T-helper 2 cell treated with Interferon-gamma antibody and Interleukin-4, amounts not matched to agents 100 ng/mL and 5 ng/mL, for 36 hours (primary cell): Measurements from ENCODE around the gene KCNN1. TPM values are rescaled to one million over a fixed set of nuclear protein-coding genes. Genes with fewer than 3 reads are reported as not detected.
"Not testable (repeated sequence)": the region's sequence is repeated elsewhere in the genome, so short reads cannot be mapped to it uniquely, and the experiment has no call there.

Experiments used
- intact Hi-C: fragments of 100-400 bp; cut with micrococcal nuclease; formaldehyde crosslinking; loops from one replicate; pipeline ENCODE4 v1.15.1; 2023
- total RNA-seq: library from RNA; stranded (reverse); gene quantifications from 2 replicates; pipeline ENCODE4 v1.2.3, GENCODE V29; 2022

KCNN1 gene
- 0.05 TPM in 1 of 2 replicates, not detected in the other for total RNA-seq

GRCh38 chr19:17966550-17967256, at the start of gene KCNN1:
Gene KCNN1 (plus strand): TSS chr19:17967107. CDS start chr19:17973889, 6,782 bp downstream.
- intact Hi-C loops, result no loop called here

- intact Hi-C loops, result not testable (repeated sequence)
These were observed 48.8 kb upstream of the KCNN1 start for GRCh38 chr19:17918151-17918550.

- intact Hi-C loops, result not testable (repeated sequence)
These were observed 47.8 kb upstream of the KCNN1 start for GRCh38 chr19:17919122-17919521.

GRCh38 chr19:17920527-17920926, 46.4 kb upstream of the KCNN1 start:
- intact Hi-C loops, result no loop called here

DNA sequence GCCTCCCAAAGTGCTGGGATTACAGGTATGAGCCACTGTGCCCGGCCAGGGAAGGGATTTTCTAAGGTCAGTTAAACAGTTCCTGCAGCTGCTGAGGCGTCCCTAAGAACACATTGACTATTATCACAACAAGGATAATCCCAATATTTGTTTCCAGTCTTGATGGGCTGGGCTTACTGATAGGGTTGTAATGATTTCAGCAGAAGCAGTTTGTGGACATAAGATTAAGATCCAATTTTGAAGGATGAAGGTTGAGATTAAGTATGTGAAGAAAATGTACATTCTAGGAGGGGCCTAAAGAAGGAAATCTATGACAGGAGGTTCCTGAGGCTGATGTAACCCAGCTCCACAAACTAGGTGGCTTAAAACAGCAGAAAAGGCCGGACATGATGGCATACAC, 44.8 kb upstream of the KCNN1 start:
- intact Hi-C loops, result no loop called here

- intact Hi-C loops, result no loop called here
These were observed 40.9 kb upstream of the KCNN1 start for GRCh38 chr19:17926044-17926443.

- intact Hi-C loops, result no loop called here
These were observed 37.9 kb upstream of the KCNN1 start for GRCh38 chr19:17929056-17929455.

- intact Hi-C loops, result loop anchor here (1.0 to 2.0 kb wide), 3 partner anchors 15 to 72 kb away; partner anchors contain the start of gene RPL18A
These were observed 35.2 kb upstream of the KCNN1 start for GRCh38 chr19:17931532-17932191.

DNA sequence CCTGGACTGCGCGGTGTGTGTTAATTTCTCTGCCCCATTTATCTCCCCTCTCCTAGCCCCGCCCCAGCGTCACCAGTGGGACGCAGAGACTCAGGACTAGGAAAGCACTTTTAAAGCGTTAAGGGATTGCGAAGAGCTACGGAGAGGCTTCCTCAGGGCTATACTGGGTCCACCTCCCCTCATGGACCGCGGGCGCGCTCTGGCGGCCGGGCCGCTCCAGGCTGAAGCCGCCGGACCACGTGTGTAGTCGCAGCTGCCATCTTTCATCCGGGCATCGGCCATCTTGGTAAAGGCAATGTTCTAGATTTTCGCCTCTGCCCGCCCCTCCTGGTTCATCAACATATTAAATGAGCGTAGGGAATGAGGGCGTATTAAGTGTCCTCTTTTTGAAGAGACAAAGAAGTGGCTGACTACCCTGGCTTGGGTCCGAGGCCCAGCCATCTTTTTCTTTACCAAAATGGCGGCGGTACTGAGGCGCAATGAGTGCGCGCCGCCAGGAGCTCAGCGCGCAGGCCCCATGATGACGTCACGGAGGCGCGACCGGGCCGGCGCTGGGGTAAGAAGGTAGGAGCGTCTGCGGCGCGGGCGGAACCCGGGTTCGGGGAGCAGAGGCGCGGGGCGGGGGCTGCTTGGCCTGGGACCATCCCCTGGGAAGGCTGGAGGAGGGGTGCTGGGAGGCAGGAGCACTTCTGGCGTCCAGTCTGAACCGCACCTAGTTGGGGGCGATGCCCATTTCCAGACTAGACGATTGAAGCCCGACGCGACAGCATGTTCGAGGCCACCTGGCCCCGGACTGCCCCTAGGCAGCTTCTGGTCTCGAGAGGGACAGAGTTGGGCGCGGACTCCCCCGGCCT, 34.2 kb upstream of the KCNN1 start, which contains the start of gene CCDC124:
Gene CCDC124 (plus strand): TSS at position 531 of the 854 bp plus-strand sequence. CDS start 3,406 bp downstream, outside the sequence.
- intact Hi-C loops, result loop anchor here (1.0 to 2.0 kb wide), 3 partner anchors 14 to 73 kb away; partner anchors contain the start of gene RPL18A

DNA sequence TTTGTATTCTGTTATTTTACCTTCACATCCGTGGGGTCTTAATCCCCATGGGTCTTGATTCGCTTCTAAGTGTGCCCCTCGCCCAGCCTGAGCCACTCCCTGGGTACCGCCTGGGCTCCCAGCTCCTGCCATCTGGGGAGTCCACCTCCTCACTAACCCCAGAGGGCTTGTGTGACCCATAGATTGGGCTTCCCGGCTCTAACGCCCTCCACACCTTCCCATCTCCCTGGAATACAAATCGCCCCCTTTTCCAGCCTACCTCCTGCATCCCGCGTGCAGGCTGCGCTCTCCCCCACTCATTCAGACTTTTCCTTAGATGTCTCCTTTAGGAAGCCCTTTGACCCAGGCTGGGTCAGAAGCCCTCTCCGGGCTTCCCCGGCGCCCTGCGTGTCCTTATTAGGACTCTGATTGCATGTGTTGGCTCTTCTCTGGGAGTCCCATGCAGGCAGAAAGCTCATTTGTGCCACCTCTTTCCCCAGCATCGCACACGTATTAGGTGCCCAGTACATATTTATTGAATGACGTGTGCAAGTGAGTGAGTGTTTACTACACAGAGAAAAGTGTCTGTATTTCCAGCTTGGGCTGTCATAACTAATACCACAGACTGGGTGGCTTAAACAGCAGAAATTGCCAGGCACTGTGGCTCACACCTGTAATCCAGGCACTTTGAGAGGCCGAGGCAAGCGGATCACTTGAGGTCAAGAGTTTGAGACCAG, 33.3 kb upstream of the KCNN1 start:
- intact Hi-C loops, result loop anchor here (2.0 kb wide), 2 partner anchors 13 to 67 kb away; no protein-coding TSS in a partner anchor

DNA sequence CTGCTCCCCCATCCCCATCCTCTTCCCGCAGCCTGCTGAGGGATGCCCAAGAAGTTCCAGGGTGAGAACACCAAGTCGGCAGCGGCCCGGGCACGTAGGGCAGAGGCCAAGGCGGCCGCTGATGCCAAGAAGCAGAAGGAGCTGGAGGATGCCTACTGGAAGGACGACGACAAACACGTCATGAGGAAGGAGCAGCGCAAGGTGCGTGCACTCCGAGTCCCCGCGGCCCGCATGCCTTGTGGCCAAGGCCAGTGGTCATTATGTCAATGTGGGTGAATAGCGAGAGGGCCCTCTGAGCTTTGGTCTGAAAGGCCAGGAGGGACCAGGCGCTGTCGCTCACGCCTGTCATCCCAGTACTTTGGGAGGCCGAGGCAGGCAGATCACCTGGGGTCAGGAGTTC, 30.5 kb upstream of the KCNN1 start:
- intact Hi-C loops, result no loop called here

DNA sequence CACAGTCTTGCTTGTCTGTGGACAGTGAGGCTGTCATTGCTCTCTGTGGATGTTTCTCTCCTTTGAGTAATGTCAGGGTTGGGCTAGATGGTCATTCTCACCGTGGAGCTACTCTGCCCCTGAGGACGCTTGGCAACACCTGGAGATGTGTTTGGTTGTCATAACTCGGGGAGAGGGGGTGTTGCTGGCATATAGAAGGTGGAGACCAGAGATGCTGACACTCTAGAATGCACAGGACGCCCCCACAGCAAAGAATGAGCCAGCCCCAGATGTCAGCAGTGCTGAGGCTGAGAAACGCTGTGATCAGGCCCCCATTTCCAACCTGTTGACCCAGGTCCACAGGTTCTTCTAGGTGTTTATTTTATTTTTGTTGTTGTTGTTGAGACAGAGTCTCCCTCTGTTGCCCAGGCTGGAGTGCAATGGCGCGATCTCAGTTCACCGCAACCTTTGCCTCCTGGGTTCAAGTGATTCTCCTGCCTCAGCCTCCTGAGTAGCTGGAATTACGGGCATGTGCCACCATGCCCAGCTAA, 29.5 kb upstream of the KCNN1 start:
- intact Hi-C loops, result no loop called here

GRCh38 chr19:17938092-17938845, 28.6 kb upstream of the KCNN1 start:
- intact Hi-C loops, result loop anchor here (1.0 kb wide), 1 partner anchor 59 kb away; no protein-coding TSS in a partner anchor

- intact Hi-C loops, result no loop called here
These were observed 24.7 kb upstream of the KCNN1 start for GRCh38 chr19:17942181-17942580.

DNA sequence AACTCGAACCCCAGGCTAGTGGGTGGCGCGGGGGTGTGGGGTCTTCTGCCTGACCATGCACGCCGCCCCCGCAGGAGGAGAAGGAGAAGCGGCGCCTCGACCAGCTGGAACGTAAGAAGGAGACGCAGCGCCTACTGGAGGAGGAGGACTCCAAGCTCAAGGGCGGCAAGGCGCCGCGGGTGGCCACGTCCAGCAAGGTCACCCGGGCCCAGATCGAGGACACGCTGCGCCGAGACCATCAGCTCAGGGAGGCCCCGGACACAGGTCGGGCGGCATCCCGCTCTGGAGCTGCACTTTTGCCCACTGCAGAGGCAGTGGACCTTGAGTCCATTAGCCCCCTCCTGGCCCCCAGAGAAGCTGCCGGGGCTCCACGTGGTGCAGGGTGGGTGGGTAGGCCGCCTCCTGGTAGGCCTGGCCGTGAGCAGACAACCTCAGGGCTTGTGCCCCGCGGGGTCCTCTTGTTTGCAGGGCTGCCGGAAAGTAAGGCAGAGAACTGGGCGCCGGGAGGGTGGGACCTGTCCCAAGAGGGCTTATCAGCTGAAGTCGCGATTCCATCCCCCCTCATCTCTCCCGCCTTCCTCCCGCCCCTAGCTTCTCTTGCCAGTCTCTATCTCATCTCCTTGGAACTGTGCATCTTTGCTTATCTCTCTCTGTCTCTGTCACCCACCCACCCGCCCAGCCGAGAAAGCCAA, 24.2 kb upstream of the KCNN1 start:
- intact Hi-C loops, result no loop called here

- intact Hi-C loops, result no loop called here
These were observed 23.4 kb upstream of the KCNN1 start for GRCh38 chr19:17943274-17944221.

DNA sequence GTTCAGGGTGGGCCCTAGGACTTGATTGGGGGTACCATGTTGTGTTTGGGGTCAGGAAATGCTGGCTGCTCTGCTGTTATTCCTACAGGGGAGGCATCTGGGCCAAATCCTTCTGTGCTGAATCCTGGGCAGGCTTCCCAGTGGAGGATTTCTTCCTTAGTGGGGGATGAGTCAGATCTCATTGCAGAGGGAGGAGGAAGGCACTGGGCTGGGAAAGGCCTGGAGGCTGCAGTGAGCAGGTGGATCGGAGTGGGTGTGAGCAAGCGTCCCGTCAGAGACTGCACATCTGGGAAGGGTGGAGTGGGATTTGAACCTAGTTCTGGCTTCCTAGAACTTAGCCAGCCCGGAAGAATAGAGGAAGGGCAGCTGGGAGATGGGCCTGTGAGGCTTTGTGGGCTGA, 22.6 kb upstream of the KCNN1 start:
- intact Hi-C loops, result no loop called here
